ENCODE data around the gene CAV3. TPM values are rescaled to one million over a fixed set of nuclear protein-coding genes. Genes with fewer than 3 reads are reported as not detected.

The CAV3 gene
- total and polyA plus RNA-seq, 2 experiments from 2014 or later, result not detected

- H3K4me3 Mint-ChIP-seq, result no peak overlapping the region
- H4K20me1 ChIP-seq (replicated peaks; ENCODE audit: insufficient read depth), result no peaks in the 10 kb centered on the region; the same call in 1 of the 2 replicates
Observed at GRCh38 chr3:8712045-8712907, 21.3 kb upstream of the CAV3 start.

More at GRCh38 chr3:8712045-8712907, 21.3 kb upstream of the CAV3 start:
- no peak overlapping the region for H3K27ac Mint-ChIP-seq
- Histone ChIP-seq H3K36me3 (ENCODE audit: insufficient read depth) (no peaks in the 10 kb centered on the region), H2AFZ (no peak overlapping the region), H3F3A (replicated peaks; ENCODE audit: low read depth) (no peaks in the 10 kb centered on the region), H3K4me3 (no peak overlapping the region), H3K4me2 (no peak overlapping the region), H3K27me3 (ENCODE audit: insufficient read depth) (peaks cover 67% of the 10 kb centered on the region), H3K79me2 (replicated peaks; ENCODE audit: insufficient read depth) (no peaks in the 10 kb centered on the region), H3K4me1 (ENCODE audit: insufficient read depth) (no peaks in the 10 kb centered on the region; the same call in 1 of the 2 replicates), H3K27ac (ENCODE audit: low read depth) (no peak overlapping the region), H3K9me2 (ENCODE audit: insufficient read depth) (no peaks in the 10 kb centered on the region)
- ATAC-seq, result no peak
- H3K27me3 Mint-ChIP-seq (ENCODE audit: insufficient read depth, low read depth, poor library complexity), result peaks cover 76% of the 10 kb centered on the region
- H3K4me1 Mint-ChIP-seq, result peaks cover 11% of the 10 kb centered on the region; the same call in 2 of the 3 replicates
- TF ChIP-seq EZH2 (IDR thresholded peaks at IDR 0.05; ENCODE audit: low read depth, unreplicated experiment) (no peak), POLR2AphosphoS5 (IDR thresholded peaks at IDR 0.05; ENCODE audit: low read depth) (no peak), NANOG (IDR thresholded peaks at IDR 0.05; ENCODE audit: borderline replicate concordance) (no peak), REST (IDR thresholded peaks at IDR 0.05; ENCODE audit: unreplicated experiment) (no peak), STAT1 (IDR thresholded peaks at IDR 0.05; ENCODE audit: unreplicated experiment) (no peak), EZH2phosphoT487 (IDR thresholded peaks at IDR 0.05; ENCODE audit: unreplicated experiment) (no peak), ZNF114 (CRISPR knock-in tag; IDR thresholded peaks at IDR 0.05) (no peak), ZNF331 (CRISPR knock-in tag; IDR thresholded peaks at IDR 0.05; ENCODE audit: low read depth) (no peak), ETS1 (IDR thresholded peaks at IDR 0.05) (no peak), ZNF462 (CRISPR knock-in tag; IDR thresholded peaks at IDR 0.05) (no peak), JUNB (IDR thresholded peaks at IDR 0.05; ENCODE audit: unreplicated experiment) (no peak), CREB1 (CRISPR knock-in tag; IDR thresholded peaks at IDR 0.05; ENCODE audit: low read depth) (no peak)
- TF ChIP-seq, protein P1, sequence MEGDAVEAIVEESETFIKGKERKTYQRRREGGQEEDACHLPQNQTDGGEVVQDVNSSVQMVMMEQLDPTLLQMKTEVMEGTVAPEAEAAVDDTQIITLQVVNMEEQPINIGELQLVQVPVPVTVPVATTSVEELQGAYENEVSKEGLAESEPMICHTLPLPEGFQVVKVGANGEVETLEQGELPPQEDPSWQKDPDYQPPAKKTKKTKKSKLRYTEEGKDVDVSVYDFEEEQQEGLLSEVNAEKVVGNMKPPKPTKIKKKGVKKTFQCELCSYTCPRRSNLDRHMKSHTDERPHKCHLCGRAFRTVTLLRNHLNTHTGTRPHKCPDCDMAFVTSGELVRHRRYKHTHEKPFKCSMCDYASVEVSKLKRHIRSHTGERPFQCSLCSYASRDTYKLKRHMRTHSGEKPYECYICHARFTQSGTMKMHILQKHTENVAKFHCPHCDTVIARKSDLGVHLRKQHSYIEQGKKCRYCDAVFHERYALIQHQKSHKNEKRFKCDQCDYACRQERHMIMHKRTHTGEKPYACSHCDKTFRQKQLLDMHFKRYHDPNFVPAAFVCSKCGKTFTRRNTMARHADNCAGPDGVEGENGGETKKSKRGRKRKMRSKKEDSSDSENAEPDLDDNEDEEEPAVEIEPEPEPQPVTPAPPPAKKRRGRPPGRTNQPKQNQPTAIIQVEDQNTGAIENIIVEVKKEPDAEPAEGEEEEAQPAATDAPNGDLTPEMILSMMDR (conservative IDR thresholded peaks at IDR 0.05; ENCODE audit: low read depth in 2 of 2), result no peak
- DNase-seq (ENCODE audit: low spot score), result no peak
- peaks cover 20% of the 10 kb centered on the region for H3K9me3 Mint-ChIP-seq
- peaks cover 13% of the 10 kb centered on the region for H3K36me3 Mint-ChIP-seq (ENCODE audit: low read depth)

Measured in GM23338 (cell line).